Adrenal gland (tissue), 12 donors: Measurements from ENCODE around the gene TM4SF20. TPM values are rescaled to one million over a fixed set of nuclear protein-coding genes. Genes with fewer than 3 reads are reported as not detected.

Source experiments
- DNase-seq, 7 donors: peaks; one replicate each; pipeline ENCODE4 v3.0.0-alpha.2; 2019 to 2020
- H3K27ac ChIP-seq, 5 donors: fragments of 200-600 bp; sonication (generic) in 4 of 5; 1 replicate in 3 of 5; 2 replicates in 2 of 5; pipeline versions ENCODE4 v1.5.1 to v1.8.0; 2016 to 2020; ENCODE audit warnings: mild to moderate bottlenecking in 1 of 5
- H3K27me3 ChIP-seq: fragments of 200-600 bp; 2 replicates; pipeline ENCODE4 v1.8.0; 2021
- H3K36me3 ChIP-seq, 2 donors: fragments of 200-600 bp; replicated peaks in 1 of 2; 1 replicate in 1 of 2; 2 replicates in 1 of 2; pipeline versions ENCODE4 v1.5.1 to v1.8.0; 2018 to 2022
- H3K4me1 ChIP-seq, 2 donors: fragments of 200-600 bp; replicated peaks in 1 of 2; 1 replicate in 1 of 2; 2 replicates in 1 of 2; pipeline versions ENCODE4 v1.5.1 to v1.8.0; 2018 to 2021
- H3K4me3 ChIP-seq, 4 donors: fragments of 200-600 bp; sonication (generic) in 3 of 4; one replicate each; pipeline ENCODE4 v1.5.1; 2016 to 2018
- H3K9me3 ChIP-seq, 3 donors: fragments of 200-600 bp; sonication (generic) in 1 of 3; replicated peaks in 1 of 3; 1 replicate in 2 of 3; 2 replicates in 1 of 3; pipeline versions ENCODE4 v1.5.1 to v1.8.0; 2016 to 2021
- CTCF ChIP-seq, 6 experiments: fragments of 450-650 bp in 4 of 6; fragments of 200-600 bp in 2 of 6; sonication (generic) in 1 of 6; IDR thresholded peaks; 1 replicate in 5 of 6; 2 replicates in 1 of 6; pipeline versions ENCODE4 v1.5.1 to v1.8.0; 2016 to 2021; ENCODE audit warnings: antibody characterized with exemption in 6 of 6, mild to moderate bottlenecking in 2 of 6, moderate library complexity in 1 of 6
- POLR2A ChIP-seq, 2 donors: fragments of 450-650 bp; IDR thresholded peaks; one replicate each; pipeline ENCODE4 v1.6.1; 2017; ENCODE audit warnings: antibody characterized with exemption in 2 of 2, mild to moderate bottlenecking in 2 of 2, moderate library complexity in 1 of 2
- WGBS, 4 donors: extraction: QIAGEN DNeasy Blood & Tissue Kit in 2 of 4; methylation state at CpG; one replicate each; pipeline versions ENCODE4 v1.1.5 to v1.1.7; 2013 to 2017; 5-methylcytosine and 5-hydroxymethylcytosine counted together
- intact Hi-C, 2 donors: fragments of 100-400 bp; cut with DNase I; formaldehyde crosslinking; loops; one replicate each; pipeline versions ENCODE4 v1.14.1 to v1.15.0; 2022 to 2023
- polyA plus RNA-seq, 3 donors: library from polyadenylated mRNA; stranded (reverse); fragments of 200-250 nt in 2 of 3; fragments of 350-450 nt in 1 of 3; fragmentation: Illumina TruSeq in 1 of 3; extraction: RNeasy Lipid Tissue Mini Kit (QIAGEN cat#74804) in 1 of 3; gene quantifications; one replicate each; pipeline ENCODE4 v1.2.3, GENCODE V29; 2013 to 2014
- total RNA-seq, 9 donors: library from RNA; depleted of rRNA in 4 of 9; stranded (reverse); fragments of >200 nt in 4 of 9; fragments of 120-200 nt in 1 of 9; fragmentation: NEBNext Ultra II Directional in 1 of 9; extraction: Animal tissue kit (Norgen Biotek cat#: 25700) in 1 of 9; gene quantifications; one replicate each; pipeline versions ENCODE4 v1.1.0 to v1.2.4, GENCODE V29; 2013 to 2023
- donor health status: healthy with polysubstance abuse.
- donor health status: Bipolar disorder and iron deficiency.
- donor health status: DM: yes; HTN: yes; CAD: no.
- donor health status: DM: no; HTN: no; CAD: no.
- donor health status: DM: no; HTN: no; CAD: no.
- donor health status: DM: yes; HTN: yes; CAD: no.

TM4SF20 gene
- total and polyA plus RNA-seq, 12 donors = 0.14 TPM; not detected in 11

GRCh38 chr2:227394401-227394800, 15.3 kb upstream of the TM4SF20 start:
- Histone ChIP-seq H3K9me3 (no peaks in the 10 kb centered on the region), H3K4me1 (no peaks in the 10 kb centered on the region), H3K27me3 (no peaks in the 10 kb centered on the region), H3K36me3 (no peaks in the 10 kb centered on the region), H3K27ac (no peak overlapping the region), H3K4me3 (no peak overlapping the region)
- intact Hi-C loops = no loop called here
- no peak for DNase-seq
- 50 to 82% (median 50%) methylated on average over 2 of the region's 2 CpGs for WGBS, 4 donors
- no peak for TF ChIP-seq CTCF (IDR thresholded peaks at IDR 0.05)
- TF ChIP-seq POLR2A (IDR thresholded peaks at IDR 0.05) = no peak

GRCh38 chr2:227390468-227391256, 11.6 kb upstream of the TM4SF20 start:
- no peaks in the 10 kb centered on the region for H3K27me3 ChIP-seq
- no peak for DNase-seq
- intact Hi-C loops = no loop called here
- no peaks in the 10 kb centered on the region for H3K9me3 ChIP-seq
- no peaks in the 10 kb centered on the region for H3K4me1 ChIP-seq
- 88 to 92% (median 90%) methylated on average over 17 of the region's 17 CpGs for WGBS, 4 donors
- H3K27ac ChIP-seq = no peak overlapping the region
- no peaks in the 10 kb centered on the region for H3K36me3 ChIP-seq
- TF ChIP-seq CTCF (IDR thresholded peaks at IDR 0.05) = no peak
- no peak overlapping the region for H3K4me3 ChIP-seq

- WGBS, 4 donors = 85 to 92% (median 89%) methylated on average over 7 of the region's 7 CpGs
- Histone ChIP-seq H3K9me3 (no peaks in the 10 kb centered on the region), H3K36me3 (no peaks in the 10 kb centered on the region), H3K27ac (no peak overlapping the region), H3K4me3 (no peak overlapping the region), H3K4me1 (peaks cover 3 to 8% of the 10 kb centered on the region in 2 donors), H3K27me3 (no peaks in the 10 kb centered on the region)
- intact Hi-C loops = no loop called here
- TF ChIP-seq CTCF (IDR thresholded peaks at IDR 0.05) (no peak), POLR2A (IDR thresholded peaks at IDR 0.05) (no peak)
- DNase-seq = no peak
Measured at GRCh38 chr2:227389661-227390060, 10.6 kb upstream of the TM4SF20 start.

- no peak for DNase-seq
- TF ChIP-seq CTCF (IDR thresholded peaks at IDR 0.05) (no peak), POLR2A (IDR thresholded peaks at IDR 0.05) (no peak)
- H3K27ac ChIP-seq = no peak overlapping the region
- no peaks in the 10 kb centered on the region for H3K9me3 ChIP-seq
- peaks cover 7 to 10% of the 10 kb centered on the region in 2 donors for H3K4me1 ChIP-seq
- H3K36me3 ChIP-seq = no peaks in the 10 kb centered on the region
- intact Hi-C loops = no loop called here
- no peaks in the 10 kb centered on the region for H3K27me3 ChIP-seq
- WGBS, 4 donors = 88 to 95% (median 89%) methylated on average over 3 of the region's 3 CpGs
- H3K4me3 ChIP-seq = no peak overlapping the region
Measured at GRCh38 chr2:227389231-227389630, 10.1 kb upstream of the TM4SF20 start.
